ENCODE data around the gene MAG.

GRCh38 chr19:35352448-35353304 lies 60.7 kb downstream of the MAG start:
- TF ChIP-seq REST (IDR thresholded peaks at IDR 0.05; ENCODE audit: insufficient read depth in 1 of 2, low read depth in 2 of 2, low read length in 2 of 2) = no peak
- TF ChIP-seq FOXP2 (optimal IDR thresholded peaks at IDR 0.05; ENCODE audit: borderline replicate concordance, extremely low read depth, extremely low read length, insufficient read depth) = no peak
- no peak for TF ChIP-seq POLR2AphosphoS5 (IDR thresholded peaks at IDR 0.05; ENCODE audit: low read depth, low read length)
- no peak for TF ChIP-seq TAF1 (IDR thresholded peaks at IDR 0.05; ENCODE audit: borderline replicate concordance, insufficient read depth, low read length)

All from PFSK-1 (cell line).